Ishikawa (cell line): ENCODE measurements around the gene TFR2.

Source experiments
- CEBPB ChIP-seq: IDR thresholded peaks from 2 replicates; pipeline ENCODE4 v1.6.1; 2012
- CREB1 ChIP-seq: IDR thresholded peaks from 2 replicates; pipeline ENCODE4 v1.6.1; 2012; ENCODE audit warnings: low read depth
- EP300 ChIP-seq: IDR thresholded peaks from 2 replicates; pipeline ENCODE4 v1.6.1; 2012; ENCODE audit warnings: borderline replicate concordance
- FOXM1 ChIP-seq: IDR thresholded peaks from 2 replicates; pipeline ENCODE4 v1.6.1; 2012; ENCODE audit warnings: low read depth, borderline replicate concordance
- MAX ChIP-seq: IDR thresholded peaks from 2 replicates; pipeline ENCODE4 v1.6.1; 2012
- REST ChIP-seq: IDR thresholded peaks from 2 replicates; pipeline ENCODE4 v1.6.1; 2012; ENCODE audit warnings: low read depth, mild to moderate bottlenecking
- TAF1 ChIP-seq: IDR thresholded peaks from 2 replicates; pipeline ENCODE4 v1.6.1; 2012; ENCODE audit warnings: low read depth, mild to moderate bottlenecking
- TCF12 ChIP-seq: IDR thresholded peaks from 2 replicates; pipeline ENCODE4 v1.6.1; 2012; ENCODE audit warnings: low read depth
- USF1 ChIP-seq: IDR thresholded peaks from 2 replicates; pipeline ENCODE4 v1.6.1; 2012
- YY1 ChIP-seq: IDR thresholded peaks from 2 replicates; pipeline ENCODE4 v1.6.1; 2012; ENCODE audit warnings: low read depth

- TF ChIP-seq EP300 (no peak), CEBPB (no peak), FOXM1 (no peak), USF1 (no peak), TCF12 (no peak), REST (no peak), MAX (no peak), TAF1 (no peak), YY1 (no peak), CREB1 (no peak)
Measured at GRCh38 chr7:100682228-100682741, 40.9 kb upstream of the TFR2 start.
